Measurements from ENCODE around the gene PRKRA.
"Not testable (repeated sequence)": the region's sequence is repeated elsewhere in the genome, so short reads cannot be mapped to it uniquely, and the experiment has no call there.

The PRKRA gene

GRCh38 chr2:178469219-178469849, 18.4 kb upstream of the PRKRA start:
- peak; percentile 57 for FAIRE-seq
- no peak for DNase-seq (ENCODE audit: insufficient read length, low spot score)

DNA sequence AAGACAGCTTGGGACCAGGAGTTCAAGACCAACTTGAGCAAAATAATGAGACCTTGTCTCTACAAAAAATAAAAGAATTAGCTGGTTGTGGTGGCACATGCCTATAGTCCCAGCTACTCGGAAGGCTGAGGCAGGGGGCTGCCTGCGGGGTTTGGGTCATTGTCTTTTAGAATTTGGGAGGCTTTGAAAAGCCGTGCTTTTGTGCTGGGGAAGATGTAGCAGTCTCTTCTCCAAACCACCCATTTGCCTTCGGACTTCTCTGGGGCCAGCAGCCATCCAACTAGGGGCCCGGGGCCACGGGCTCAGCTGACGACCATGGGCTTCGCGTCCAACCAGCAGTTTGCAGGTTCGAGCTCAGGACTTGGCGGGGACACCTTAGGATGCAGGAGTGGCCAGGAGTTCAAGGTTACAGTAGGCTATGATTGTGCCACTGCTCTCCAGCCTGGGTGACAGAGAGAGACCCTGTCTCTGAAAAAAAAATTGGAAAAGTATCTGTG, 6.5 kb upstream of the PRKRA start:
- FAIRE-seq (no peak), DNase-seq (ENCODE audit: insufficient read length, low spot score) (no peak)

GRCh38 chr2:178455947-178456346, 5.0 kb upstream of the PRKRA start:
- FAIRE-seq: no peak
- no peak for DNase-seq (ENCODE audit: insufficient read length, low spot score)

GRCh38 chr2:178452870-178453269, 1.9 kb upstream of the PRKRA start:
- FAIRE-seq: no peak
- no peak for DNase-seq (ENCODE audit: insufficient read length, low spot score)

GRCh38 chr2:178452334-178452733, 1.4 kb upstream of the PRKRA start:
- DNase-seq (ENCODE audit: insufficient read length, low spot score) (no peak), FAIRE-seq (peak; percentile 55)

DNA sequence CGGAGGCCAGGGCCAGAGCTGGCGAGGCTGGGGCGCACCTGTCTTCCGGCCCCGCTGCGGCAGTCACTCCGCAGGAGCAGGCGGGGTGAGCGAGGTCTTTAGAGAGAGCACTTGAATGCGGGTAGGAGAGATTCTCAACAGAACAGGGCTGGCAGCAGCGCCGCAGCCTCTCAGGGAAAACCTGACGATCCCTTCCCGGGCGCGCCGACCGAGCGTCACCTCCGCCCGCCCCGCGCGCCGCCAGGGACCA, 526 bp downstream of the PRKRA start:
- FAIRE-seq: no peak

DNA sequence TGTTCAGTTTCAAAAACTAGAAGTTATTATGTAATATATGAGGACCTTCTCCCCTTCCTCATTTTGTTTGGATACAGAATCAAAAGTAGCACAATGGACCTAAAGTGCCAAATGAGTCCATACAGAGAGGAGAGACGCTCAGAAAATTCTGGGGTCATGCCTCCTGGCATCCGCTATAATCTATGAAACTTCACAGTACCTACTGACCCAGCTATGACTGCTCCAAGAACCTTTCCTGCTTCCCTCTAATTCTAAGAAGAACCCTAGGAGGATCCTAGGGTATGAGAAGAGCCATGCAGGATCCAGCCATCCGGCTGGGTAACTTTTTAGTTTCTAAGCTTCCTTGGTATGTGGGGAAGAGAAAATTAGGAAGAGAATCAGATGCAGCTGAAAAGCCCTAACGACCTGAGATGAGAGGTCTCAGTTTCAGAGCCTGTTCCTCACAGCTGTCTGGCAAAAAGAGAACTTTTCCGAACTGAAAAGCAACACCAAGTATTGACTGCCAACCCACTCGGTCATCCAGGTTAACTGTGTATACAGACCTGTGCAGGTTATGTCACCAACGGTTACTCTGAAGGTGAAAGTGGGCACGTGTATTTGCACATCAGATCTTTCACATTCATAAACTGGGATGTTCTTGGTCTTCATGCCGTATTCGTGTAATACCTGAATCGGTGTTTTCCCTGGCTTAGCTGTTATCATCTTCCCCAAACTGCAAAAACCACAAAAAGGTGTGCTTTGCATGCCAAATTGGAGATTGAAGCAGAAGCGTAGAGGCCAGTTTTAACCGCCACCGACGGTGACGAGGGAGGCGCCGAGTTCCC, 1.1 kb downstream of the PRKRA start:
- peak; percentile 9 for DNase-seq (ENCODE audit: insufficient read length, low spot score)
- FAIRE-seq: peak; percentile 93

More for the DNA sequence above, 526 bp downstream of the PRKRA start:
- peak; percentile 43 for DNase-seq (ENCODE audit: insufficient read length, low spot score)

GRCh38 chr2:178448968-178449661, 1.9 kb downstream of the PRKRA start:
- FAIRE-seq (no peak), DNase-seq (ENCODE audit: insufficient read length, low spot score) (no peak)

DNA sequence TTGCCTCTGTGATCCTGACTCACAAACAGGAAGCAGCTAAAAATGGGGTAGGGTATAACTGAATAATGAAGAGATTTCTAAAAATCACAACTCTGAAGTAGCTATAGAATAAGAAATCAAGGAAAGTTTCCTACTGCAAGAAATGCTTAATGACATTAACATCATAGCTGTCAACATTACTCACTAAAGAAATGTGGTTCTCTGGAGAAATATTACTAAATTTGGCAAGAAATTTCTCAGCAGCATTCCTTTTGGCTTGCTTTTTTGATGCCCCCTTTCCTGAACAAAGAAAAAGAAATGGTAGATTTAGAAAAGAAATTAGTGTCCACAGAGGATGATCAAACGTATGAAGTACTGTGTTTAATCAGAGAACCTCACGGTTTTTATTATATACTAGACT, 9.5 kb downstream of the PRKRA start:
- no peak for FAIRE-seq
- DNase-seq (ENCODE audit: insufficient read length, low spot score): no peak

DNA sequence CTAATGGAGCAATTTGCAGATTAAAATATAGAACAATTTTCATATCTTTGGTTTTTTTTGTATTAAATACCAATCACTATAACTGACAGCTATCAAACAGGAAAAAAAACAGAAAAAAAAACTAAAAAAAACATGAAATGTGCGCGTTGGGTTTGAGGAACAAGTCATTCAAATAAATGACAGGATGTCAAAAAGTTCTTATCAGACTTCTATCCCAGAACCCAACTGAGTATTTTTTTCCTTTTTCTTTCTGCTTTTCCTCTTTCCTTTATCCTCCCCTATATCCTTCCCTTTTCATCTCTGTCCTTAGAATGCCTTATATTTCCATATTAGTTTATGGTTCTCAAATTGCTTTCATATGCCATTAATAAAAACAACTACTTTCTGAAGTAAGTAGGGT, 14.3 kb downstream of the PRKRA start:
- FAIRE-seq (no peak), DNase-seq (ENCODE audit: insufficient read length, low spot score) (no peak)

DNA sequence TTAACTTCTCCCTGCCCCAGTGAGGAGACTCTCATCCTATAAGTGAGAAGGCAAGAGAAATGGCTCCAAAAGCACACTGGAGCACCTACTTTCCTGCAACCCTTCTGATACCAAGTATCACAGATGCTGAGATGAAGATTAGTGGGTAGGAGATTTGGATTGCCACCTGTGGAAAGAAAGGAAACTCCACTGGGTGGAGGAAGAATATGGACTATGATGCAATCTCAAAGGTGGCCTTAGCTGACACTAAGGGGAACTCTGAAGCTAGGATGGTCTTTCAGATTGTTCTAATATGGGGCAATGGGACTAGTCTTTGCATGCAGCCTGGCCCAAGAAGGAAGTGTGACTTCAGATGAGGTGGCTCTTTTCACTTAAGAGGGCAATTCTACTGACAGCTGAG, 21.6 kb downstream of the PRKRA start:
- DNase-seq (ENCODE audit: insufficient read length, low spot score) (no peak), FAIRE-seq (no peak)

DNA sequence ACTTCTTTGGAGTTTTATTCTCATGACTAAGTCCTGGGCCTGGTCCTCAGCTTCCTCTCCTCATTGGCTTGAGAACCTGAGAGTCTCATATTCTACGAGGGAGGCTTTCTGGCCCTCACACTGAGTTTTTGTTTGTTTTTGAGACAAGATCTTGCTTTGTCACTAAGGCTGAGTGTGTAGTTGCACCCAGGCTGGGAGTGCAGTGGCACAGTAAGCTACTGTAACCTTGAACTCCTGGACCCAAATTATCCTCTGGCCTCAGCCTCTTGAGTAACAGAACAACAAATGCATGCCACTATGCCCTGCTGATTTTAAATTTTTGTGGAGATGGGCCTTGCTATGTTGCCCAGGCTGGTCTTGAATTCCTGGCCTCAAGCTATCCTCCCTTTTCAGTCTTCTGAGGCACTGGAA, 22.6 kb downstream of the PRKRA start:
- DNase-seq (ENCODE audit: insufficient read length, low spot score) (no peak), FAIRE-seq (peak; percentile 39)

DNA sequence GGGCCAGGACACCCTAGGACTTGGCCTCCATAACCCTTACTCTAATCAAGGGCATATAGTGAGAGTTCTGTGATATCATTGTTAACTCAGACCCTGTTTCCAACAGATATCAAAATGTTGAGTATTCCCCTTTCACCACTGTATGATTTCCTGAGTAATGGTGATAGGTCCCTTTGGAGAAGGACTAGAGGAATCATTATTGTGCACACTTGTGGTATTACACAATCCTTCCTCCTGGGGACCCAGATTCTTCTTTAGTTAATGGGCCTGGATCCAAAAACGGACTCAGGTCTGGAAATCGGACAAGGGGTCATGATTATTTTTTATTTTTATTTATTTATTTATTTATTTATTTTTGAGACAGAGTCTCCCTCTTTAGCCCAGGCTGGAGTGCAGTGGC, 23.5 kb downstream of the PRKRA start:
- no peak for DNase-seq (ENCODE audit: insufficient read length, low spot score)
- no peak for FAIRE-seq

- FAIRE-seq: no peak
- no peak for DNase-seq (ENCODE audit: insufficient read length, low spot score)
These were observed 24.6 kb downstream of the PRKRA start for GRCh38 chr2:178426388-178426787.

DNA sequence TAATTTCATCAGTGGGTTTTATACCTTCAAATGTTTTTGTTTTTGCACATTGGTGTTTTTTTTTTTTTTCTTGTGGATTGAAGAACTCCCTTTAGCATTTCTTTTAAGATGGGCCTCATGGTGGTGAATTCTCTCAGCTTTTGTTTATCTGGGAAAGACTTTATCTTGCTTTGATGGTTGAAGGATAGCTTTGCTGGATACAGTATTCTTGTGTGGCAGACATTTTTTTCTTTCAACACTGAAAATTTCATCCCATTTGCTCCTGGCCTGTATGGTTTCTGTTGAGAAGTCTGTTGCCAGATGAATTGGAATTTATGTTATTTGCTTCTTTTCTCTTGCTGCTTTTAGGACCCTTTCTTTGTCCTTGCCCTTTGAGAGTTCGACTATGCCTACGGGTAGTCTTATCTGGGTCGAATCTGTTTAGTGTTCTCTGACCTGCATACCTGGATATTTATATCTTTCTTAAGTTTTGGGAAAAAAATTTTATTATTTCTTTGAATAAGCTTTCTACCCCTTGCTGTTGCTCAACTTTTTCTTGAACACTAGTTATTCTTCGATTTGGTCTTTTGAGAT, 25.6 kb downstream of the PRKRA start:
- FAIRE-seq (peak; percentile 45), DNase-seq (ENCODE audit: insufficient read length, low spot score) (no peak)

- DNase-seq (ENCODE audit: insufficient read length, low spot score); FAIRE-seq: not testable (repeated sequence)
These were observed 27.2 kb downstream of the PRKRA start for GRCh38 chr2:178423746-178424145.

- FAIRE-seq: no peak
- DNase-seq (ENCODE audit: insufficient read length, low spot score): no peak
These were observed 28.9 kb downstream of the PRKRA start for GRCh38 chr2:178422097-178422496.

DNA sequence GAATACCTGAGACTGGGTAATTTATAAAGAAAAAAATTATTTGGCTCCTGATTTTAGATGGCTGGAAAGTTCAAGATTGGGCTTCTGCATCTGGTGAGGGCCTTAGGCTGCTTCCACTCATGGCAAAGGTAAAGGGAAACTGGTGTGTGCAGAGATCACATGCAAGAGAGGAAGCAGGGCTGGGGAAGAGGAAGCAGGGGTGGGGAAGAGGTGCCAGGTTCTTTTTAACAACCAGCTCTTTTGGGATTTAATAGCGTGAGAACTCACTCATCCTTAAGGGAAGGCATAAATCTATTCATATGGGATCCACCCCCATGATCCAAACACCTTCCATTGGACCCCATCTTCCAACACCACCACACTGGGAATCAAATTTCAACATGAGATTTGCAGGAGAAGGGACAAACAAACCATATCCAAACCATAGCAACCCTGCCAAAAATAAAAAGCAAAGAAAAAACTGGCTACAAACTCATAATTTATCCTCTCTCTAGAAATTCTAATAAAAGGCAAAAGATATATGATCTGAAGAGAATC, 30.4 kb downstream of the PRKRA start:
- DNase-seq (ENCODE audit: insufficient read length, low spot score): no peak
- FAIRE-seq: peak; percentile 18

- FAIRE-seq: peak; percentile 4
- DNase-seq (ENCODE audit: insufficient read length, low spot score): no peak
These were observed 31.9 kb downstream of the PRKRA start for GRCh38 chr2:178419123-178419522.

GRCh38 chr2:178418426-178418825, 32.5 kb downstream of the PRKRA start:
- FAIRE-seq: no peak
- DNase-seq (ENCODE audit: insufficient read length, low spot score): no peak

DNA sequence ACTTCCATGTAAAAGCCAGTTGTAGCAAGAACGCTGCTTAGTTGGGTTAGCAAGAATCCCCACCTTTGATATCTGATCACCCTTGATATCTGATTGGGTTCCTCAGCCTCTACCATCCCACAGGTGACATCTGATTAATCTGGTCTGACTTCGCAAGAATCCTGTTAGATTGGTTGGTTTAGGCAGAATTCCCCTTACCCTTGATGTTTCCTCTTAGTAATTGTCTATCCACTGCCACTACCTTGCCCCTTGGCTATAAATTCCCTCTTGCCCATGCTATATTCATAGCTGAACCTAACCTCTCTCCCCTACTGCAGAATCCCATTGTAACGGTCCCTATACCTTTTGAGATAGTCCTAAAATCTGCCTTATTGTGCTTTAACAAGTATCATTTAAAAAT, 33.1 kb downstream of the PRKRA start:
- DNase-seq (ENCODE audit: insufficient read length, low spot score) (no peak), FAIRE-seq (no peak)

All from GM19239 (cell line).